ENCODE data around the gene TMEM132C.

TMEM132C gene

GRCh38 chr12:128402486-128403243, 135.7 kb downstream of the TMEM132C start:
- POLR2A ChIA-PET = no interaction called here
- no peak overlapping the region for H3K4me3 ChIP-seq (ENCODE audit: low read depth, low read length)
- TF ChIP-seq, protein P1, sequence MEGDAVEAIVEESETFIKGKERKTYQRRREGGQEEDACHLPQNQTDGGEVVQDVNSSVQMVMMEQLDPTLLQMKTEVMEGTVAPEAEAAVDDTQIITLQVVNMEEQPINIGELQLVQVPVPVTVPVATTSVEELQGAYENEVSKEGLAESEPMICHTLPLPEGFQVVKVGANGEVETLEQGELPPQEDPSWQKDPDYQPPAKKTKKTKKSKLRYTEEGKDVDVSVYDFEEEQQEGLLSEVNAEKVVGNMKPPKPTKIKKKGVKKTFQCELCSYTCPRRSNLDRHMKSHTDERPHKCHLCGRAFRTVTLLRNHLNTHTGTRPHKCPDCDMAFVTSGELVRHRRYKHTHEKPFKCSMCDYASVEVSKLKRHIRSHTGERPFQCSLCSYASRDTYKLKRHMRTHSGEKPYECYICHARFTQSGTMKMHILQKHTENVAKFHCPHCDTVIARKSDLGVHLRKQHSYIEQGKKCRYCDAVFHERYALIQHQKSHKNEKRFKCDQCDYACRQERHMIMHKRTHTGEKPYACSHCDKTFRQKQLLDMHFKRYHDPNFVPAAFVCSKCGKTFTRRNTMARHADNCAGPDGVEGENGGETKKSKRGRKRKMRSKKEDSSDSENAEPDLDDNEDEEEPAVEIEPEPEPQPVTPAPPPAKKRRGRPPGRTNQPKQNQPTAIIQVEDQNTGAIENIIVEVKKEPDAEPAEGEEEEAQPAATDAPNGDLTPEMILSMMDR (IDR thresholded peaks at IDR 0.05; ENCODE audit: insufficient read depth, low read length, missing control alignments) = no peak
- DNase-seq (ENCODE audit: low read depth, low spot score) = no peak
- CTCF ChIA-PET = no interaction called here

- ChIA-PET POLR2A (no interaction called here), CTCF (no interaction called here)
- H3K4me3 ChIP-seq (ENCODE audit: low read depth, low read length) = no peak overlapping the region
- DNase-seq (ENCODE audit: low read depth, low spot score) = no peak
- TF ChIP-seq, protein P1 (IDR thresholded peaks at IDR 0.05; ENCODE audit: insufficient read depth, low read length, missing control alignments) = no peak
Measured at GRCh38 chr12:128408669-128409068, 141.7 kb downstream of the TMEM132C start.

- ChIA-PET POLR2A (no interaction called here), CTCF (no interaction called here)
- TF ChIP-seq, protein P1 (IDR thresholded peaks at IDR 0.05; ENCODE audit: insufficient read depth, low read length, missing control alignments) = no peak
- no peak overlapping the region for H3K4me3 ChIP-seq (ENCODE audit: low read depth, low read length)
- no peak for DNase-seq (ENCODE audit: low read depth, low spot score)
Measured at GRCh38 chr12:128415036-128415560, 148.1 kb downstream of the TMEM132C start.

GRCh38 chr12:128418944-128419343, 152.0 kb downstream of the TMEM132C start:
- ChIA-PET CTCF (no interaction called here), POLR2A (no interaction called here)
- no peak overlapping the region for H3K4me3 ChIP-seq (ENCODE audit: low read depth, low read length)
- no peak for DNase-seq (ENCODE audit: low read depth, low spot score)
- TF ChIP-seq, protein P1 (IDR thresholded peaks at IDR 0.05; ENCODE audit: insufficient read depth, low read length, missing control alignments) = no peak

DNA sequence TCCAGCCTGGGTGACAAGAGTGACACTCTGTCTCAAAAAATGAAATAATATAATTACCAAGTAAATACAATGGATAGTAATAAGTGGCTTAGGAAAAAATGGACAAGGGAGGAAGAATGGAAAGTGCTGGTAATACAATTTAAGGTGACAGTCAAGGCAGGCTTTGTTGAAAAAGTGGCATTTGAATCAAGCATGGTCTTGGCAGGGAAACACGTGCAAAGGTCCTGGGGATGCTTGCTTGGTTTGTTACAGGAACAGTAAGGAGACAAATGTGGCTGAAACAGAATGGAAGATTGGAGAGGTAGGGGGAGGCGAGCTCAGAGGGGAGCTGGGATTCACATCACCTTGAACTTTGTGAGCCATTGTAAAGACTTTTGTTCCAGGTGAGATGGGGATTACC, 153.2 kb downstream of the TMEM132C start:
- CTCF ChIA-PET = no interaction called here

DNA sequence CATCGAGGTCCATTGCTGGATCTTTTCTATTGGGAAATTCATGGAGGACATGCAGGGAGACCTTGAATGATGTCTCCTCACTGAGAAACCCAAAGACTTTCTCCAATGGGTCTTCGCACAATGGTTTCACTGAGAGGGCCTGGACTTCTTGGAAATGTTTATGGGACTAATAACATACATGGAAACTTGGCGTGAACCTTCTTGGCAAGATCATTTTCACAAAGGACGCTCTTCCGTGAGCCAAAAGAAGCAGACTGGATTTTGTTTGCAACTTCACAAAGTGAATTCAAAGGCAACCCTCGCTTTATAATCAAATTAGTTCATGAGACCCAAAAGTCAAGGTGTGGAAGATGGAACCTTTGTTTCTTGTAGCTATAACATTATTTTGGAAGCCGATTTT, 154.4 kb downstream of the TMEM132C start:
- DNase-seq (ENCODE audit: low read depth, low spot score) = no peak
- ChIA-PET CTCF (no interaction called here), POLR2A (no interaction called here)
- TF ChIP-seq, protein P1 (IDR thresholded peaks at IDR 0.05; ENCODE audit: insufficient read depth, low read length, missing control alignments) = no peak
- no peak overlapping the region for H3K4me3 ChIP-seq (ENCODE audit: low read depth, low read length)

More for the DNA sequence above, 153.2 kb downstream of the TMEM132C start:
- TF ChIP-seq, protein P1 (IDR thresholded peaks at IDR 0.05; ENCODE audit: insufficient read depth, low read length, missing control alignments) = no peak
- no peak overlapping the region for H3K4me3 ChIP-seq (ENCODE audit: low read depth, low read length)
- no peak for DNase-seq (ENCODE audit: low read depth, low spot score)
- POLR2A ChIA-PET = no interaction called here
